ENCODE results near the gene COL5A3.
"Not testable (repeated sequence)": the region's sequence is repeated elsewhere in the genome, so short reads cannot be mapped to it uniquely, and the experiment has no call there.

COL5A3 gene

GRCh38 chr19:9970481-9970880 is 39.8 kb downstream of the COL5A3 start:
- no peak for DNase-seq

GRCh38 chr19:9969688-9969975 is 40.7 kb downstream of the COL5A3 start:
- DNase-seq, result no peak

GRCh38 chr19:9968820-9969687 is 41.2 kb downstream of the COL5A3 start:
- no peak for DNase-seq

GRCh38 chr19:9967326-9967725 is 43.0 kb downstream of the COL5A3 start:
- DNase-seq, result no peak

GRCh38 chr19:9966448-9966847 is 43.9 kb downstream of the COL5A3 start:
- DNase-seq, result no peak

GRCh38 chr19:9966024-9966423 is 44.3 kb downstream of the COL5A3 start:
- DNase-seq, result no peak

GRCh38 chr19:9962623-9963290 is 47.5 kb downstream of the COL5A3 start:
- DNase-seq, result no peak

GRCh38 chr19:9961103-9961502 is 49.2 kb downstream of the COL5A3 start:
- no peak for DNase-seq

GRCh38 chr19:9958379-9958821 is 51.9 kb downstream of the COL5A3 start:
- no peak for DNase-seq

GRCh38 chr19:9956956-9957355 is 53.3 kb downstream of the COL5A3 start:
- DNase-seq, result no peak

GRCh38 chr19:9953802-9954542 is 56.3 kb downstream of the COL5A3 start:
- DNase-seq, result no peak

GRCh38 chr19:9952276-9952675 is 58.0 kb downstream of the COL5A3 start:
- DNase-seq, result no peak

GRCh38 chr19:9947441-9947840 is 62.9 kb downstream of the COL5A3 start:
- no peak for DNase-seq

- not testable (repeated sequence) for DNase-seq
Measured at GRCh38 chr19:9946528-9947125, 63.7 kb downstream of the COL5A3 start.

GRCh38 chr19:9945319-9945966 is 64.9 kb downstream of the COL5A3 start:
- no peak for DNase-seq

GRCh38 chr19:9943744-9944143 is 66.6 kb downstream of the COL5A3 start:
- DNase-seq, result no peak

- no peak for DNase-seq
Measured at GRCh38 chr19:9941671-9942070, 68.6 kb downstream of the COL5A3 start.

- DNase-seq, result no peak
Measured at GRCh38 chr19:9941231-9941630, 69.1 kb downstream of the COL5A3 start.

- no peak for DNase-seq
Measured at GRCh38 chr19:9940778-9941177, 69.5 kb downstream of the COL5A3 start.

- DNase-seq, result no peak
Measured at GRCh38 chr19:9939301-9939913, 70.9 kb downstream of the COL5A3 start.

GRCh38 chr19:9937001-9937411 is 73.3 kb downstream of the COL5A3 start:
- no peak for DNase-seq

- peak; percentile 26 for DNase-seq
Measured at GRCh38 chr19:9936326-9937000, 73.8 kb downstream of the COL5A3 start, which contains the start of gene OLFM2. OLFM2 (minus strand) TSS chr19:9936515; CDS start chr19:9936366, 149 bp downstream.
